Measurements from ENCODE around the gene STAB1. TPM values are rescaled to one million over a fixed set of nuclear protein-coding genes. Genes with fewer than 3 reads are reported as not detected.

Gene STAB1
- polyA plus RNA-seq, 2 of the 4 experiments (the other 2 are of a cell fraction): not detected

GRCh38 chr3:52519445-52520140 is 24.5 kb downstream of the STAB1 start:
- Histone ChIP-seq H3K4me3 (no peak overlapping the region), H3K9me3 (no peaks in the 10 kb centered on the region), H3K4me1 (no peaks in the 10 kb centered on the region), H3K27ac (no peak overlapping the region), H3K4me2 (no peak overlapping the region)
- WGBS (ENCODE audit: missing lambda C conversion rate): 81% methylated on average over 16 of the region's 22 CpGs
- TF ChIP-seq RCOR1 (IDR thresholded peaks at IDR 0.05; ENCODE audit: low read depth, low read length): no peak
- no peak for TF ChIP-seq FOSB (CRISPR knock-in tag; IDR thresholded peaks at IDR 0.05)
- TF ChIP-seq EP300 (IDR thresholded peaks at IDR 0.05): no peak
- no peak for TF ChIP-seq ZNF302 (CRISPR knock-in tag; IDR thresholded peaks at IDR 0.05)
- TF ChIP-seq HDAC2 (IDR thresholded peaks at IDR 0.05): no peak
- TF ChIP-seq, protein P1, sequence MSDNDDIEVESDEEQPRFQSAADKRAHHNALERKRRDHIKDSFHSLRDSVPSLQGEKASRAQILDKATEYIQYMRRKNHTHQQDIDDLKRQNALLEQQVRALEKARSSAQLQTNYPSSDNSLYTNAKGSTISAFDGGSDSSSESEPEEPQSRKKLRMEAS (IDR thresholded peaks at IDR 0.05): no peak
- TF ChIP-seq, protein P2, sequence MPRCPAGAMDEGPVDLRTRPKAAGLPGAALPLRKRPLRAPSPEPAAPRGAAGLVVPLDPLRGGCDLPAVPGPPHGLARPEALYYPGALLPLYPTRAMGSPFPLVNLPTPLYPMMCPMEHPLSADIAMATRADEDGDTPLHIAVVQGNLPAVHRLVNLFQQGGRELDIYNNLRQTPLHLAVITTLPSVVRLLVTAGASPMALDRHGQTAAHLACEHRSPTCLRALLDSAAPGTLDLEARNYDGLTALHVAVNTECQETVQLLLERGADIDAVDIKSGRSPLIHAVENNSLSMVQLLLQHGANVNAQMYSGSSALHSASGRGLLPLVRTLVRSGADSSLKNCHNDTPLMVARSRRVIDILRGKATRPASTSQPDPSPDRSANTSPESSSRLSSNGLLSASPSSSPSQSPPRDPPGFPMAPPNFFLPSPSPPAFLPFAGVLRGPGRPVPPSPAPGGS (IDR thresholded peaks at IDR 0.05): no peak
- no peak for TF ChIP-seq NR3C1 (IDR thresholded peaks at IDR 0.05)
- no peak for TF ChIP-seq CBX2 (IDR thresholded peaks at IDR 0.05; ENCODE audit: borderline replicate concordance, low read depth)
- no peak for TF ChIP-seq PHF8 (IDR thresholded peaks at IDR 0.05; ENCODE audit: borderline replicate concordance, low read depth)
- no peak for TF ChIP-seq HOXA7 (CRISPR knock-in tag; IDR thresholded peaks at IDR 0.05)
- TF ChIP-seq RFX5 (IDR thresholded peaks at IDR 0.05): no peak
- TF ChIP-seq, protein P3, sequence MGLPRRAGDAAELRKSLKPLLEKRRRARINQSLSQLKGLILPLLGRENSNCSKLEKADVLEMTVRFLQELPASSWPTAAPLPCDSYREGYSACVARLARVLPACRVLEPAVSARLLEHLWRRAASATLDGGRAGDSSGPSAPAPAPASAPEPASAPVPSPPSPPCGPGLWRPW (IDR thresholded peaks at IDR 0.05): no peak
- ATAC-seq: no peak
- no peak for FAIRE-seq
- ChIA-PET CTCF (interaction anchor here (0.7 to 1.0 kb wide), 2 partner anchors 10 to 48 kb away, joined by 3 read pairs; no protein-coding TSS in a partner anchor), POLR2A (no interaction called here)
- DNase-seq (ENCODE audit: low read depth in 1 of 2, low spot score in 1 of 2): no peak

- 86% methylated on average over 8 of the region's 14 CpGs for WGBS (ENCODE audit: missing lambda C conversion rate)
- ChIA-PET POLR2A (no interaction called here), CTCF (interaction anchor here (0.7 to 1.0 kb wide), 2 partner anchors 9 to 48 kb away, joined by 3 read pairs; no protein-coding TSS in a partner anchor)
- Histone ChIP-seq H3K4me1 (no peaks in the 10 kb centered on the region), H3K27ac (no peak overlapping the region), H3K4me3 (no peak overlapping the region), H3K4me2 (no peak overlapping the region), H3K9me3 (no peaks in the 10 kb centered on the region)
- DNase-seq (ENCODE audit: low read depth in 1 of 2, low spot score in 1 of 2) (no peak), FAIRE-seq (no peak), ATAC-seq (no peak)
- TF ChIP-seq, protein P4, sequence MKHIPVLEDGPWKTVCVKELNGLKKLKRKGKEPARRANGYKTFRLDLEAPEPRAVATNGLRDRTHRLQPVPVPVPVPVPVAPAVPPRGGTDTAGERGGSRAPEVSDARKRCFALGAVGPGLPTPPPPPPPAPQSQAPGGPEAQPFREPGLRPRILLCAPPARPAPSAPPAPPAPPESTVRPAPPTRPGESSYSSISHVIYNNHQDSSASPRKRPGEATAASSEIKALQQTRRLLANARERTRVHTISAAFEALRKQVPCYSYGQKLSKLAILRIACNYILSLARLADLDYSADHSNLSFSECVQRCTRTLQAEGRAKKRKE (CRISPR knock-in tag; IDR thresholded peaks at IDR 0.05; ENCODE audit: low read depth): no peak
- TF ChIP-seq JUNB (IDR thresholded peaks at IDR 0.05): no peak
- TF ChIP-seq TFCP2L1 (CRISPR knock-in tag; IDR thresholded peaks at IDR 0.05): no peak
- TF ChIP-seq POLR2A (IDR thresholded peaks at IDR 0.05; ENCODE audit: low read length): no peak
- no peak for TF ChIP-seq HOXB13 (CRISPR knock-in tag; IDR thresholded peaks at IDR 0.05; ENCODE audit: low read depth)
- TF ChIP-seq SREBF2 (IDR thresholded peaks at IDR 0.05): no peak
- no peak for TF ChIP-seq FOXS1 (CRISPR knock-in tag; IDR thresholded peaks at IDR 0.05)
- TF ChIP-seq USF2 (IDR thresholded peaks at IDR 0.05): no peak
- no peak for TF ChIP-seq CBX8 (IDR thresholded peaks at IDR 0.05)
- TF ChIP-seq, protein P5, sequence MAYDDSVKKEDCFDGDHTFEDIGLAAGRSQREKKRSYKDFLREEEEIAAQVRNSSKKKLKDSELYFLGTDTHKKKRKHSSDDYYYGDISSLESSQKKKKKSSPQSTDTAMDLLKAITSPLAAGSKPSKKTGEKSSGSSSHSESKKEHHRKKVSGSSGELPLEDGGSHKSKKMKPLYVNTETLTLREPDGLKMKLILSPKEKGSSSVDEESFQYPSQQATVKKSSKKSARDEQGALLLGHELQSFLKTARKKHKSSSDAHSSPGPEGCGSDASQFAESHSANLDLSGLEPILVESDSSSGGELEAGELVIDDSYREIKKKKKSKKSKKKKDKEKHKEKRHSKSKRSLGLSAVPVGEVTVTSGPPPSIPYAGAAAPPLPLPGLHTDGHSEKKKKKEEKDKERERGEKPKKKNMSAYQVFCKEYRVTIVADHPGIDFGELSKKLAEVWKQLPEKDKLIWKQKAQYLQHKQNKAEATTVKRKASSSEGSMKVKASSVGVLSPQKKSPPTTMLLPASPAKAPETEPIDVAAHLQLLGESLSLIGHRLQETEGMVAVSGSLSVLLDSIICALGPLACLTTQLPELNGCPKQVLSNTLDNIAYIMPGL (CRISPR knock-in tag; IDR thresholded peaks at IDR 0.05; ENCODE audit: borderline replicate concordance): no peak
- TF ChIP-seq KDM1A (IDR thresholded peaks at IDR 0.05; ENCODE audit: low read depth): no peak
- TF ChIP-seq, protein P2 (IDR thresholded peaks at IDR 0.05): no peak
- TF ChIP-seq ESRRA (IDR thresholded peaks at IDR 0.05; ENCODE audit: borderline replicate concordance, low read length): no peak
- no peak for TF ChIP-seq ZC3H11A (IDR thresholded peaks at IDR 0.05)
- no peak for TF ChIP-seq RCOR1 (IDR thresholded peaks at IDR 0.05; ENCODE audit: low read depth, low read length)
- TF ChIP-seq CHD4 (IDR thresholded peaks at IDR 0.05; ENCODE audit: borderline replicate concordance): no peak
- TF ChIP-seq NR3C1 (IDR thresholded peaks at IDR 0.05): no peak
- TF ChIP-seq, protein P6, sequence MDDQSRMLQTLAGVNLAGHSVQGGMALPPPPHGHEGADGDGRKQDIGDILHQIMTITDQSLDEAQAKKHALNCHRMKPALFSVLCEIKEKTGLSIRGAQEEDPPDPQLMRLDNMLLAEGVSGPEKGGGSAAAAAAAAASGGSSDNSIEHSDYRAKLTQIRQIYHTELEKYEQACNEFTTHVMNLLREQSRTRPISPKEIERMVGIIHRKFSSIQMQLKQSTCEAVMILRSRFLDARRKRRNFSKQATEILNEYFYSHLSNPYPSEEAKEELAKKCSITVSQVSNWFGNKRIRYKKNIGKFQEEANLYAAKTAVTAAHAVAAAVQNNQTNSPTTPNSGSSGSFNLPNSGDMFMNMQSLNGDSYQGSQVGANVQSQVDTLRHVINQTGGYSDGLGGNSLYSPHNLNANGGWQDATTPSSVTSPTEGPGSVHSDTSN (IDR thresholded peaks at IDR 0.05): no peak
Measured at GRCh38 chr3:52520141-52520667, 25.1 kb downstream of the STAB1 start.
